GM15510 (cell line): ENCODE results near the gene NTNG1.

Experiments used
- POLR2A ChIP-seq: IDR thresholded peaks from 3 replicates; pipeline ENCODE4 v1.6.1; 2011; ENCODE audit warnings: borderline replicate concordance; ENCODE audit not compliant: insufficient read length; ENCODE audit errors: extremely low read depth

Gene NTNG1

DNA sequence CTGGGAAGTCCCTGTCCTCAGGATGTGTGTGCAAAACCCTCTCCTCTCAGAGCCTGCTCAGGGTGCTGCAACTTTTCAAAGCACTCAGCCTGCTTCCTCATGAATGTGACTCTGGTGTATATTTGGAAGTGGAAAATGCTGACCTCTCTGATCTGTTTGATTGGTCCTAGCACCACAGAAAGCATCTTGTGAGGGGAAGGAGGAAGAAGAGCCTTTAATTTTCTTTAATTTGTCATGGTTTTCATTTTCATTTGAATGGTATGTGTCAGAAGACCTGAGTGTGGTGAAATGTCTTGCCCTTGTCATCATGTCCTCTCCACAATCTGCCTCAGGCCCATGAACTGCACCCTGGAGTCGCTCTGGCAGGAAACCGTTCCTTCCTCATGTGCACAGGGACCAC is 383.5 kb downstream of the NTNG1 start:
- no peak for TF ChIP-seq POLR2A

DNA sequence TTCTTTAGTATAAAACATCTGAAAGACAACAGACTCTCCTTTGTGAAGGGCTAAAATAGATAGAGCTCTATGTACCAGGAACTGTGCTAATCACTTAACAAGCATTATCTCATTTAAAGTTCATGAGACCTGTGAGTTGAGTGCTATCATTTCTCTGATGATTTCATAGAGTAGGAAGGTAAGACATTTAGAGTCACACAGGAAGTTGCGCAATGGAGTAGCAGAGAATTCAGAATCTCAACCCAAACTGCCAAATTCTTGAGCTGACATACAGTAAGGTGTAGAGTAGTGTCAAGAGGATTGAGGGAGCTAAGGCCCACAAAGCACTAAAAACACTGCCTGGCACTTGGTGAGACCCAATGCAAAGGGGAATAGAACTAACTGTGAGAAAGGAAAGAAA is 384.3 kb downstream of the NTNG1 start:
- TF ChIP-seq POLR2A: no peak

DNA sequence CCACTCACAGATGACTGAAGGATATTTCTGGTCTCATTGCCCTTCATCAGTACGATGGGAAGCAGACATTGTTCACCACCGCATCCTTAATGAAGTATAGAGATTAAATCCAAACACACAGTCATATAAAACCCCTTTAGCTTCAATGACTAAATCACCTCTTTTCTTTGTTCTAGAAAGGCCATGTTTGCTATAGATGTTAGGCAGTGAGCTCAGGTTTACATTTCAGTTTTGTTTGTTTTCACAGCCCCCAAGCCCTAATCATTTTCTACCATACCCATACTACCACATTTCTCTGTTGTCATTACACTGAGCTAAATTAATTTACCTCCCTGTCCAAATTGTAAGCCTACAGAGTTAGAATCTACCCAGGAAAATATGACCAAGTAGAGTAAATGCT is 385.1 kb downstream of the NTNG1 start:
- TF ChIP-seq POLR2A: no peak

DNA sequence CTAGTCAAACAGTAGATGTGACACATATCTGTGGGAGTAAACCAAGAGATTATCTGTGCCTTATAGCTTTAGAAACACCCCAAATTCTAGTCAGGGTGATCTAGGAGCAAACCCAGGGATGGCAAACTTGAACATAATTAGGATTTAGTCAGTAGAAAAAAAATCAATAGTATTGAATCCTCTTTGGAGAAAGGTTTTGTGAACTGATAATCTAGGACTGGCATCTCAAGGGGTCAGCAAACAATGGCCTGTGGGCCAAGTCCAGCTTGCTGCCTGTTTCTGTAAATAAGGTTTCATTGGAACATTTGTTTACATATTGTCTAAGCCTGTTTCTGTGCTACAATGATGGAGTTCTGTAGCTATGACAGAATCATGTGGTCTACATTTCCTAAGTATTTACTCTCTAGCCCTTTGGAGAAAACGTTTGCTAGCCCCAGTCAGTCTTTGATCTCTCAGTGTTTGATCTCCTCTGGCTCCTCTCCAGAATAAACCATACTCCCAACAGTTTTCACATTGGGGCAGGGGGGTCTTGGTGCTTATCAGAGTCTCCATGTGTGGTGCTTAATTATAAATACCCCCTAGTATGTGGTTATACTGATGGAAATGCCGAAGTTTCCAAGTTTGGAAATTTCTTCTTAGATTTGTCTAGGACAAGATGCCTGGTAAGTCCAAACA is 385.8 kb downstream of the NTNG1 start:
- no peak for TF ChIP-seq POLR2A

DNA sequence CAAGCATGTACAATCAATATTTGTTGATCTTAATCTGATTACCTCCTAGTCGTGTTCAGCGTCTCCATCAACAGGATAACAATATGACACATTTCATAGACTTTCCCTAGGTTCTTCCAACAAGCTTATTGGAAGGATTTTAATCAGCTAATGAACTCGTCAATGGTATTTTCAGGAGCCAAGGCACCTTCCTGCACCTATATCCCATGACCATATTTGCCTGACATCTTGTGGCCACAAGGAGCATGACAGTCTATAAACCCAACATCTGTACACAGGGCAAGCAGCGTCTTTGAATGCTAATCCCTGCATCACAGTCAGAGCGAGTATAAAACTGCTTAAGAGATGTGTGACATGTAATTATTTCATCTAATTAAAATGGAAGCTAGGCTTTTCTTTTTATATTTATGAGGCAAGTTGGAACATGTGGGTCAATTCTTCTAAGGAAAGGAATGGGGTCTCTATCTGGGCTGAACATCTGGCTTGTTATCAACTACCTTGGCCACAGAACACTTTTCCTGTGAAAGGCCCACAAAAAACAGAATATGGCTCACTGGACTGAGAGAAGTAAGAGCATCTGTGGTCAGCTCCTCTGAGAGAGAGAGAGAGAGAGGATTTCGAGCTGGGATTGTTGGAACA is 388.8 kb downstream of the NTNG1 start:
- TF ChIP-seq POLR2A: no peak

DNA sequence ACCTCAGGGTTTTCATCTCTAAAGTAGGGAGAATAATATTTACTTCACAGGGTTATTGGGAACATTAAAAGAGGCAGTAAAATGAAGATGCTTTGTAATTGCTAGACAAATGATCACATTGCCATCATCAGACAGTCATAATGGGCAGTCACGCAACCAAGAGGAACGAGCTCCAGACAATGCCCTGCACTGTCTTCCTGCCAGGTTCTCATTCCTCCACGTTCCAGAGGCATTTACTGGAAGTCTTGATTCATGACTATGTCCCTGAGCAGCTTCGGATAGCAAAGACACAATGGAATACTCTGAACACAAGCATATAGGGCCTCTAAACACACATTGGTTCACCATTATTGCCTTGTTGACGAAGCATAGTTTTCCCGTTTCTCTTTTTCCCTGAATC is 389.7 kb downstream of the NTNG1 start:
- no peak for TF ChIP-seq POLR2A

DNA sequence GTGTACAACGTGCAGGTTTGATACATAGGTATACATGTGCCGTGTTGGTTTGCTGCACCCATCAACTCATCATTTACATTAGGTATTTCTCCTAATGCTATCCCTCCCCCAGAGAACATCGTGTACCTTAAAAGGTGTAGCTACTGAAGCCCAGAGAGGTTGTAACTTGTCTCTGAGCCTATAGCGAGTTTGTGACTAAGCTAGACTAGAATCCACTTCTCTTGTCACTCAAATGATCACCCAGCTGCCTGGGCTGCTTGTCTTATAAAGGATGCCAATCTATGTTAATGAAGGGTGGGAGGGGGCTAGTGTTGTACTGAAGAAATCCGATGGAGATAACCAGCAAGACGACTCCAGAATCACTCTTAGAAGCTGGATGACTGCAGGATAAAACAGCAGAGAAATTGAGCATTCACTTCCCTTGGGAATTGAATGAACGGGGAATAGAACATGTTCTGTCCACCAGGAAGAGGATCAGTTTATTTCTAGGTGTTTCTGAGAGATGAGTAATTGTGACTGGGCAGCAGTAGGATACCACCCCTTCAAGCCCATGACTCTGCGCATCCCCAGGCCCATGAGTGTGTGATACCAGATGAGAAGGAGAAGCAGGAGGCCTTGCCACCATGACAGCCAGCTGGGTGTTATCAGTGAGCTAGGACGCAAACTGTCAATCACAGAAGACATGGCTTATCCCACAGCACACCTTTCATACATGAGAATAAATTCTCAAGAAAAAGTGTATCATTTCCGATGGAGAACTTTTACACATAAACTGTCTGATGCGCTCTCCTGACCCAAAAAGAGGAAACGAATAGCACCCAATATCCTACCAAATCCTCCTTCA is 390.4 kb downstream of the NTNG1 start:
- TF ChIP-seq POLR2A: no peak

DNA sequence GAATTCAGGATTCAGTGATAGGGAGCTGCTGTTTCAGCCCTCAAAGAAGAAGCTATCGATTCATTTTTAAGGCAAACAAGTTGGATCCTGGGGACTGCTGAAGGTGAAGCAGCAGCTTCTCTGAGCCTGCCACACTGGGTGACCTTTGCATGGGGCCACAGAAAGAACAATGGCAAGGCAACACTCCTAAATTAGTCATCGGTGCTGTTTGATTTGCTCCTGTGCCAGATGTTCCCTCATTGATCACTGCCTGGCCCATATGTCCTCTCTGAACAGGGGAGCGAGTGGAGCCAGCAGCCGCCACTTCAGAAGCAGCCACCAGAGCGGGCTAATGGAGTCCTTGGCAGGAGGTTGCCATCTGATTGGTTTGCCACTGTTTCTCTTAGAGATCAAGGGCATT is 391.5 kb downstream of the NTNG1 start:
- TF ChIP-seq POLR2A: no peak
